GM12865 (cell line): ENCODE data around the gene NKAP.
"Not testable (repeated sequence)": the region's sequence is repeated elsewhere in the genome, so short reads cannot be mapped to it uniquely, and the experiment has no call there.

Experiments
- DNase-seq: peaks from one replicate; pipeline ENCODE4 v3.0.0; 2010; ENCODE audit warnings: low read depth
- H3K4me3 ChIP-seq: 2 replicates; pipeline ENCODE4 v1.5.1; 2011; ENCODE audit warnings: mild to moderate bottlenecking, low read depth, low read length, control low read depth
- TF ChIP-seq, protein P1 (sequence below): IDR thresholded peaks from 2 replicates; pipeline ENCODE4 v1.5.1; 2011; ENCODE audit warnings: low read length, control low read depth, low read depth, inconsistent platforms; ENCODE audit not compliant: insufficient read depth; ENCODE audit errors: missing control alignments

NKAP gene

DNA sequence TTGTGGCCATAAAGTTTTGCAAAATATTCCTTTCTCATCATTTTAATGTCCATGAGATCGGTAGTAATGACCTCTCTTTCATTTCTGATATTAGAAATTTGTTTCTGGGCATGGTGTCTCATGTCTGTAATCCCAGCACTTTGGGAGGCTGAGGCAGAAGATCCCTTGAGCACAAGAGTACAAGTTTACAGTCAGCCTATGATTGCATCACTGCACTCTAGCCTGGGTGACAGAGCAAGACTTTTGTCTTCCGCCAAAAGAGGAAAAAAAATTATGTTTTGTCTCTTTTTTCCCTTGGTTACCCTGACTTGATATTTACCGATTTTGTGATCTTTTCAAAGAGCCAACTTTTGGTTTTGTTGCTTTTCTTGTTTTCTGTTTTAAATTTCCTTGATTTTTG lies 10.8 kb upstream of the NKAP start:
- no peak for DNase-seq
- TF ChIP-seq, protein P1, sequence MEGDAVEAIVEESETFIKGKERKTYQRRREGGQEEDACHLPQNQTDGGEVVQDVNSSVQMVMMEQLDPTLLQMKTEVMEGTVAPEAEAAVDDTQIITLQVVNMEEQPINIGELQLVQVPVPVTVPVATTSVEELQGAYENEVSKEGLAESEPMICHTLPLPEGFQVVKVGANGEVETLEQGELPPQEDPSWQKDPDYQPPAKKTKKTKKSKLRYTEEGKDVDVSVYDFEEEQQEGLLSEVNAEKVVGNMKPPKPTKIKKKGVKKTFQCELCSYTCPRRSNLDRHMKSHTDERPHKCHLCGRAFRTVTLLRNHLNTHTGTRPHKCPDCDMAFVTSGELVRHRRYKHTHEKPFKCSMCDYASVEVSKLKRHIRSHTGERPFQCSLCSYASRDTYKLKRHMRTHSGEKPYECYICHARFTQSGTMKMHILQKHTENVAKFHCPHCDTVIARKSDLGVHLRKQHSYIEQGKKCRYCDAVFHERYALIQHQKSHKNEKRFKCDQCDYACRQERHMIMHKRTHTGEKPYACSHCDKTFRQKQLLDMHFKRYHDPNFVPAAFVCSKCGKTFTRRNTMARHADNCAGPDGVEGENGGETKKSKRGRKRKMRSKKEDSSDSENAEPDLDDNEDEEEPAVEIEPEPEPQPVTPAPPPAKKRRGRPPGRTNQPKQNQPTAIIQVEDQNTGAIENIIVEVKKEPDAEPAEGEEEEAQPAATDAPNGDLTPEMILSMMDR = no peak

DNA sequence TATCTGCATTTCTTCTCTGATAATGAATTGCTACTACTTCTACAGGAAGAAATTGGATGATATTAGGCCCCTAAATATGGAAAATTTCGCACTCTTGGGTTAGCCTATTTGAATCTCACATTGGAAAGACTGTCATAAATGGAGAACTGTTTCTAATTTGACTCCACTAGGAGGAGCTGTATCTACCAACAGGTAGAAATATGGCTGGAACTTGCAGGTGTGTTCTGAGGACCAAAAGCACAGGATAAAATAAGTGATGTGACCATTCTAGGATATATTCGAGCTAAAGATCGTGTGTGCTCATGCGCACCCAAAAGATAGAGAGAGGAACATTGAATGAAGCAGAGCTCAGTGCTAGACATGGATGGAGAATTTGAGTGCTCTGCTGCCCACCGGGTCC lies 4.8 kb upstream of the NKAP start:
- DNase-seq = no peak
- no peak overlapping the region for H3K4me3 ChIP-seq
- TF ChIP-seq, protein P1 = peak; percentile 15

More for the DNA sequence above, 10.8 kb upstream of the NKAP start:
- no peak overlapping the region for H3K4me3 ChIP-seq

DNA sequence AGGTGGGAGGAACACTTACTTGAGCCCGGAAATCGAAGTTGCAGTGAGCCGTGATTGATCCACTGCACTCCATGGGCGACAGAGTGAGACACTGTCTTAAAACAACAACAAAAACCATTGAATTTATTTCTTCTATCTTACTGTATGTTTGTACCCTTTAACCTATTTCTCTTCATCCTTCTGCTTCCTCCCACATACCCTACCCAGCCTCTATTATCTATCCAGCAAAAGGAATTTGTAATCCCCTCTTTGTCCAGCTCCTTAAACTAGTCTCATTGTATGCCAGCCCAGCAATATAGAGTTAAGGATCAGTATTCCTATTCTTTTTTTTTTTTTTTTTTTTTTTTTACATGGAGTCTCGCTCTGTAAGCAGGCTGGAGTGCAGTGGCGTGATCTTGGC lies 1.9 kb upstream of the NKAP start:
- no peak overlapping the region for H3K4me3 ChIP-seq
- no peak for DNase-seq
- TF ChIP-seq, protein P1 = no peak

DNA sequence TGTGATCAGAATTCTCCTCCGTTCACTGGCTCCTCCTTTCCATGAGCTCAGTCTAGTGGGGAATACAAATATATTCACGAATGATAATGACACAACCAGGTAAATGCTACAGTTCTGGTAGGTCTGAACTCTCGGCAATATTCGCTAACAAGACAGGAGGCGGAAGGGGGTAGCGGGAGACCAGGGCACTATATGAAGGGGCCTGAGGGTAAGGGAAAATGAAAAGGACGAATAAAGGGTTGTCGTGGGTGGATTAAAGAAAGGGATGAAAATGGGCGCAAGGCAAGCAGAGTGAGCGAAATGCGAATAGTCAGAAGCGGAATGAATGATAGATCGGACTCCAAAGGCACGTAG lies 743 bp downstream of the NKAP start:
- no peak for DNase-seq
- TF ChIP-seq, protein P1 = no peak
- peak overlapping the region; percentile 80 for H3K4me3 ChIP-seq

DNA sequence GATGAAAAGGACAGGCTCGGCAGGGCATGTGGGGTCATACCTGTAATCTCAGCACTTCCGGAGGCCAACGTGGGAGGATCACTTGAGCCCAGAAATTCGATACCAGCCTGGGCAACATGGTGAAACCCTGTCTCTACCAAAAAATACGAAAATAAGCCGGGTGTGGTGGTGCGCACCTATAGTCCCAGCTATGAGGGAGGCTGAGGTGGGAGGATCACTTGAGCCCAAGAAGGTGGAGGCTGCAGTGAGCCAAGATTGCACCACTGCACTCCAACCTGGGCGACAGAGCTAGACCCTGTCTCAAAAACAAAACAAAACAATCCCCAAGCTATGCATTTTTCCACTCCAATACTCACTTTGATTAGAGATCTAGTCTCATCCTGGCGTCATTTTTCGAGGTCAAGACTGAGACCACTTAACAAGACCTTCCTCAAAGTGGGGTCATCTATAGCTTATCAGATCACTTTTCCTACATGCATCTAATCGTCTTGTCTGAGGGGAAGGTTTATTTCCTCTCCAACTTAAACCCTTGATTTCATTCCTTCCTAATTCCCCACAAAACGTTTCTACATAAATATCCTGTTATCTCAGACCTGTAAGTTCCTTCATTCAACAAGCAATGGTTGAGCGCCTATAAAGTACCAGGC lies 1.3 kb downstream of the NKAP start:
- peak overlapping the region; percentile 80 for H3K4me3 ChIP-seq
- no peak for DNase-seq
- TF ChIP-seq, protein P1 = no peak

DNA sequence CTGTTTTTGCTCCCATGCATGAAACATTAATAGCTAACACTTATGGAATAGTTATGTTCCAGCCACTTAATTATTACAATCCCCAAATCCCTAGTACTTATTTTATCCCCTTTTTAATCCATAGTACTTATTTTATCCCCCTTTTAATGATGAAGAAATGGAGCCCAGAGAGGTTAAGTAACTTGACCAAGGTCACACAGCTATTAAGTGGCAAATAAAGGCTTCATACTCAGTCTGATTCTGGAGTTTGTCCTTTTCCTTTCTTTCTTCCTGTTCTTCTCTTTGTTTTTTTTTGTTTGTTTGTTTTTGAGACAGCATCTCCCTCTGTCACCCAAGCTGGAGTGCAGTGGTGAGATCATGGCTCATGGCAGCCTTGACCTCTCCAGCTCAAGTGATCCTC lies 2.2 kb downstream of the NKAP start:
- DNase-seq = no peak
- H3K4me3 ChIP-seq = no peak overlapping the region
- TF ChIP-seq, protein P1 = no peak

DNA sequence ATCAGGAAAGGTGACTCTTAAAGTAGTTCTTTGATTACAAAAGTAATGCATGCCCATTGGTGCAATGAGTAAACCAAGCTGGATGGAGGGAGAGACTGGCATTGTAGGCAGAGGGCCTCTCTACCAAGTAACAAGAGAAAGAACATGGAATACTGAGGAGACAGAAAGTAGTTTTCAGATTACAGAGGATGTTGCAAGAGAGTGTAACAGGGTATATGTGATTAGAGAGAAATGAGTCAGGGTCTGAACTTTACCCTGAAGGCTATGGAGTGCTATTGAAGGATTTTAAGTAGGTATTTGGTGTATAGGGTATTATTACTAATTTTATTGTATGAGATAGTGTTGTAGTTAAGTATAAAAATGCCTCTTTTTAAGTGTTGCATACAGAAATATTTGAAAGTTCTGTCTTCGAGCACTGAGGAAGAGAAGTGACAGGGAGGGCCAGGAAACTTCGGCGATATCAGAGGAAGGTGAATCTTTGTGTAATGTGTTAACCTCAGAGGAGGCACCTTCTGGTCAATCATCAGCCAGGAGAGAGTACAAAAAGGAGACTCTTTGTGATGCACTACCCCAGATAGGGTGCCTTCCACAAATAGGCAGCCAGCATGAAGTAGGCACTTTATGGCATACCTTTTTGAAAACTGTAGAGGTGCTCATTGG lies 8.2 kb downstream of the NKAP start:
- DNase-seq = no peak
- H3K4me3 ChIP-seq = no peak overlapping the region
- TF ChIP-seq, protein P1 = no peak

DNA sequence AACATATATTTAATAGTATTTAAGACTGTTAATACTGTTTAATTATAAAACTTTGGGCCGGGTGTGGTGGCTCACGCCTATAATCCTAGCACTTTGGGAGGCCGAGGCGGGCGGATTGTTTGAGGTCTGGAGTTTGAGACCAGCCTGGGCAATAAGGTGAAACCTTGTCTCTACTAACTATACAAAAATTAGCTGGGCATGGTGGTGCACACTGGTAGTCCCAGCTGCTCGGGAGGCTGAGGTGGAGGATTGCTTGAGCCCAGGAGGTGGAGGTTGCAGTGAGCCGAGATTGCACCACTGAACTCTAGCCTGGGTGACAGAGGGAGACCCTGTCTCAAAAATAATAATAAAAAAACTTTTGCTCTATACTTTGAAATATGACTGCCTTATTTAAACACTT lies 21.2 kb downstream of the NKAP start:
- DNase-seq, H3K4me3 ChIP-seq: not testable (repeated sequence)
